HG03045 (cell line): ENCODE measurements around the gene SMARCA5.
"Not testable (repeated sequence)": the region's sequence is repeated elsewhere in the genome, so short reads cannot be mapped to it uniquely, and the experiment has no call there.

Source experiments
- ATAC-seq: cut with Tn5 transposase; IDR thresholded peaks from one replicate; pipeline ENCODE4 v1.9.1; 2021; ENCODE audit warnings: mild to moderate bottlenecking, moderate library complexity; ENCODE audit not compliant: unreplicated experiment

SMARCA5 gene, protein sequence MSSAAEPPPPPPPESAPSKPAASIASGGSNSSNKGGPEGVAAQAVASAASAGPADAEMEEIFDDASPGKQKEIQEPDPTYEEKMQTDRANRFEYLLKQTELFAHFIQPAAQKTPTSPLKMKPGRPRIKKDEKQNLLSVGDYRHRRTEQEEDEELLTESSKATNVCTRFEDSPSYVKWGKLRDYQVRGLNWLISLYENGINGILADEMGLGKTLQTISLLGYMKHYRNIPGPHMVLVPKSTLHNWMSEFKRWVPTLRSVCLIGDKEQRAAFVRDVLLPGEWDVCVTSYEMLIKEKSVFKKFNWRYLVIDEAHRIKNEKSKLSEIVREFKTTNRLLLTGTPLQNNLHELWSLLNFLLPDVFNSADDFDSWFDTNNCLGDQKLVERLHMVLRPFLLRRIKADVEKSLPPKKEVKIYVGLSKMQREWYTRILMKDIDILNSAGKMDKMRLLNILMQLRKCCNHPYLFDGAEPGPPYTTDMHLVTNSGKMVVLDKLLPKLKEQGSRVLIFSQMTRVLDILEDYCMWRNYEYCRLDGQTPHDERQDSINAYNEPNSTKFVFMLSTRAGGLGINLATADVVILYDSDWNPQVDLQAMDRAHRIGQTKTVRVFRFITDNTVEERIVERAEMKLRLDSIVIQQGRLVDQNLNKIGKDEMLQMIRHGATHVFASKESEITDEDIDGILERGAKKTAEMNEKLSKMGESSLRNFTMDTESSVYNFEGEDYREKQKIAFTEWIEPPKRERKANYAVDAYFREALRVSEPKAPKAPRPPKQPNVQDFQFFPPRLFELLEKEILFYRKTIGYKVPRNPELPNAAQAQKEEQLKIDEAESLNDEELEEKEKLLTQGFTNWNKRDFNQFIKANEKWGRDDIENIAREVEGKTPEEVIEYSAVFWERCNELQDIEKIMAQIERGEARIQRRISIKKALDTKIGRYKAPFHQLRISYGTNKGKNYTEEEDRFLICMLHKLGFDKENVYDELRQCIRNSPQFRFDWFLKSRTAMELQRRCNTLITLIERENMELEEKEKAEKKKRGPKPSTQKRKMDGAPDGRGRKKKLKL

DNA sequence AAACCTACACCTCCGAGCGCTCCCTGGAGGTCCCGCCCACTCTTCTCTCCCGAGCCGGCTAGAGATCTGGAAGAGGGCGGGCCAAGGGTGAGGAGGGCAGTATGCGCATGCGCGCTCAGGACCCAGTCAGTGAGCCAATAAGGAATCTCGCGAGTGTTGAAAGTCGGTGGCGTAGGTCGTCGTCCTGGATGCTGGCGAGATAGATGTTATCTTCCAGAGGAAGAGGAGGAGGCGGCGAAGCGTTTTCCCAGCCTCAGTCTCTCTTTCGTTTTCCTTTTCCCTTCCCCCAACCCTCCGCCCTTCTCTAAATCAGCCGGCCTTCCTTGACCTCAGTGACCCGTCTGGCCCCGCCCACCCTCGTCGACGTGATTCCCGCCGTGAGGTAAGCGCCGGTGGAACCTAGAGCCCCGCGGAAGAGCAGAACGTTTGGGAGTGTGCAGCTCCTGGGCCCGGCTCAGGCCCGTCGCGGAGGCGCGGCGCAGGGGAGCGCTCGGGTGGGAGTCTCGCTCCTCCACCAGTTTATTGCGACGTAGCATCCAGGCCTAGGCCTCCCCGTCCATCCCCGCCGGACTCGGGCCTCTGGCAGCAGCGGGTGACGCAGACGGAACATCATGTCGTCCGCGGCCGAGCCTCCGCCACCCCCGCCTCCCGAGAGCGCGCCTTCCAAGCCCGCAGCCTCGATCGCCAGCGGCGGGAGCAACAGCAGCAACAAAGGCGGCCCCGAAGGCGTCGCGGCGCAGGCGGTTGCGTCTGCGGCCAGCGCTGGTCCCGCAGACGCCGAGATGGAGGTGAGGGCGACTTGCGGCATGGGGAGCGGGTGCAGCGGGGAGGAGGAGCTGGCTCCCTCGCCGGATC lies at the start of gene SMARCA5:
Gene SMARCA5 (plus strand): TSS at position 389 of the 855 bp plus-strand sequence. CDS start 223 bp downstream, at position 612.
- peak; percentile 86 for ATAC-seq

DNA sequence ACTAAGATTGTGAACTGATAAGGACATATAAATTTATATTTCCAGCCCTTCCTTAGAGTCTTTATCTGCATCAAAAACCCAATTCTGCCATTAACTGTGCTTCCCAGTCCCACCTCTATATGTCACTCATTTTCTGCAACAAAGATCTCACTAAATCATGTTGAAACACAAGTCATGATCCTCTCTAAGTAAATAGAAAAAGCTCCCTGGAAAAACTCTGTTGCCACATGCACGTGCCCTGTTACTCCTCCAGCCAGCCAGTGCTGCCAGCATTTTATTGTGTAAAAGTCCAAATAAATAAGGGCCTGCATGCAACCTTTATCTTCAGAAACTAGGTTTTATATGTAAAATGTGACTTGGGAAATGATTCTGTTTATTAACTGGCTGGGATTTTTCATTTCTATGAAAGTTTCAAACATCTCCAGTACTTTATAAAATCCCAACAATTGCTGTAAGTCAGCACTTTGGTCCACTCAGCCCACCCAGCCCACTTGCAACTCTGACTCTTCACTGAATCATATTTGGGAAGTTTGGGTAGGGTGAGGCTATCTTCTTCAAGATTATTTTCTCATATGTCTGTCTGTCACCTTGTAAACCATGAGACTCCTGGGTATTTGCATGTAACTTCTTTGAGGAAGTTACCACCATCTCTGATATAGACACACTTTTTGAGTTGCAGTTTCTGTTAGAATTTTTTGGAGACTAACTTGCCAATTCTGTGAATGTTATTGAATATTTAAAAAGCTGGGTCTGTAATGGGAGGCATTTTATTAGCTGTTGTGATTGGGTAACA lies 40.0 kb upstream of the SMARCA5 start:
- ATAC-seq, result no peak

DNA sequence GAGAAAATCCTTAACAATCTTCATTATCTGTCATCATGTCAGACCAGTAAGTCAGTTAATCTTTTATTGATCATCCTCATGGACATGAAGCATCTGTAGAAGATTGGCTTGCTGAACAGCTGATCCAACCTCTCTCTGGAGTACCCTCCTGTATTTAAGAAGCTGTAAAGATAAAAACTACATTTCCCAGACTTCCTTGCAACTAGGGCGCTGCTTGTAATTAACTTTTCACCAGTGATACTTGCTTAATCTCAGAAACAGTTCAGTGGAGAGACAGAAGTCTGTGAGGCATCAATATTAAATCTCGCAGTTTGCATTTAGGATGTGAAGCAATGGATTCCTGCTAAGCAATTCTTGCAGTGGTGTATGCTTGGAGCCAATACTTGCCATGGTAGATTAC lies 36.0 kb upstream of the SMARCA5 start:
- ATAC-seq, result no peak

DNA sequence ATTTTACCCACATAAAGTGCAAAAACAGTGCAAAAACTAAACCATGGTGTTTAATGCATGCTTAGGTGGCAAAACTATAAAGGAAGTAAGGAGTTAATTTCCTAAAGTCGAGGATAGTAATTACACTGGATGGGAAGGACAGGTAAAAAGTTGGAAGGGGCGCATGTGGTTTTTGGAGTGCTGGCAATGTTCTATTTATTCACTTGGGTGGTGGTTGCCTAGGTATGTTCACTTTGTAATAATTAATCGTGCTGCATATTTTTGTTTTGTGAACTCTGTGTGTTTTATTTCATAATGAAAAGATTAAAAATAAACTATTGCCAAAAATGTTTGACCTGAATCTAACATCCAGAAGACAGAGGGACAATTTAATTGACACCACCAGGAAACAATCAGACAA lies 32.1 kb upstream of the SMARCA5 start:
- no peak for ATAC-seq

DNA sequence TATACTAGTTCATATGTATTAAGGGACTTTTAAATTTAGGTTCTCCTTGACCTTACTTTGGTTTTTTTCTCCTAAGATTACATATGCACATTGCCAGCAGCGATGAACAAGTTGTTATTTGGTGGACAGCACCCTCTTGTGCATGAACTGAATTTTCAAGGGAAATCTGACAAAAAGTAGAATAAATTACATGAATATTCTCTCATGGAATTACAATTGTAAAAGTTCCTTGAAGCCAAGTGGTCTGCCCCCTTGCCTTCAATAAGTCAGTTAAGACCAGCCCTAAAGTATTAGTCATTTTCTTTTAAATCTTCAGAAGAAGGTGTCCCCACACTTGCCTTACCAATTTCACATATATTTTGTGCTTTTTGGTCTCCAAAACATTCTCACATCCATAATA lies 30.7 kb upstream of the SMARCA5 start:
- no peak for ATAC-seq

DNA sequence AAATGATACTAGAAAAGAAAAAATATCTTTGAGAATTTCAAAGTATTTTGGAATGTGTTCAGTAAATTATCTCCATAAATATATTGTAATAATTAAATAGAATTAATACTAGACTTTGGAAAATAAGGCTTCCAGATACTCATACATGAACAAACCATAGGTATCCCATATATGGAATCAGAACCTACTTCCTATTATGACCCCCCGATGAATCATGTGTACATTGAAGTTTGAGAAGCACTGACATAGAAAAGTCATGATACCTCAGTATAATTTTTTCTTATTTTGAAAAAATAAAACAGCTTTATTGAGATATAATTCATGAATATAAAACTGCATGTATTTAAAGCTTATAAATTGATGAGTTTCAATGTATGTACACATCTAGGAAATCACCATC lies 27.2 kb upstream of the SMARCA5 start:
- ATAC-seq, result no peak

DNA sequence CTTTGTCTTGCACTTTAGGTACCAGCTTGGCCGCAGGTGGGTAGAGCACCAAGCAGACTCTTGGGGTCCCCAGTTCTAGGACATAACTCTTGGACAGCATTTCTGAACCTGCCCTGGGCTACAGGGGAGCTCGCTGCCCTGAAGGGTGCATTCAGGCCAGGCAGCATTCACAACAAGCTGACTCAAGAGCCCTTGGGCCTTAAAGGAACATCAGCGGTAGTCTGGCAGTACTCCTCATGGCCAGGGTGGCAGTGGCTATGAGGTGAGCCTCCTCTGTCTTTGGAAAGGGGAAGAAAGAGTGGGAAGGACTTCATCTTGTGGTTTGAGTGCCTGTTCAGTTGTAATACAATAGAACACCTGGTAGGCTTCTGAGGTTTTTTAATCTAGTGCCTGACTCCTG lies 24.8 kb upstream of the SMARCA5 start:
- no peak for ATAC-seq

DNA sequence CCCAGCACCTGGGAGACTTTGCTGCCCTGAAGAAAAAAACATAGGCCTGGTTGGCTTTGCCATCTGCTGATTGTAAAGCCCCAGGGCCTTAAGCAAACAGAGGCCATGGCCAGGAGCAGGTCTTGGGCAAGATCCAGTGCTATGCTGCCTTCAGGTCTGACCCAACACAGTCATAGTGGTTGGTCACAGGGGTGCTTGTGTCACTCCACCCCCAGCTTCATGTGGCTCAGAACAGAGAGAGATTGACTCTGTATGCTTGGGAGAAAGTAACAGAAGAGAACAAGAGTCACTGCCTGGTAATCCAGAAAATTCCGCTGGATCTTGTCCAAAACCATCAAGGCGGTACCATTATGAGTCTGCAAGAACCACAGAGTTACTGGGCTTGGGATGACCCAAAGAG lies 24.4 kb upstream of the SMARCA5 start:
- no peak for ATAC-seq

DNA sequence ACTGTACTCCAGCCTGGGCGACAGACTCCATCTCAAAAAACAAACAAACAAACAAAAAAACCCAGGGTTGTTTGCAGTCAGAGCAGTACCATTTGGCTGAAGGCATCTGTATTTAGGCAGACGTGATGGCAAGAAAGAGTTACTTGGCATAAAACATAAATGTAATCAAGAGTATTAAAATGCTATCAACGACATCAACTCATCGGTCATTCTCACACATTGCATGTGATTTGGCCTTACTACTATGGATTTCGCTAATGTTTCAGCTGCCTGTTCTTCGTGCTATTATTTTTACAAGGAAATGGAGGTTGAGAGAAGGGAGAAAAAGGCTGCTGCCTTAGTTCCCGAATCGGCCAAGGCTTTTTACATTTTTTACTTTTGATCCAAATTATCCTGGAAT lies 15.5 kb upstream of the SMARCA5 start:
- ATAC-seq, result no peak

DNA sequence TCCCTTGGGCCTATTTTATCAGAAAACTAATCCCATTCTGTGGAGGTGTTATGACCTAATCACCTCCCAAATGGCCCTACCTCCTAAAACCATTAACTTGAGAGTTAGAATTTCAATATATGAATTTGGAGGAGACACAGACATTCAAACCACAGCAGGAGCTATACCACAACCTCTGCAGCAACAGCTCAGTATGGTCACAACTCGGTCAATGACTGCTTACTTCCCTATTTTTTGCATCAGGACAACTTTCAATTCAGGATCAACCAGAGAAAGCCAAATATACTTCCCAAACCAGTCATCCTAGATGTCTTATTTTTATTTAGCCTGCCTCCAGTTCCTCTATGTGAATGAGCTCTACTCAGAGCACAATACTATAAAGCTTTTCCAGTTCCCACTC lies 11.3 kb upstream of the SMARCA5 start:
- ATAC-seq, result no peak

DNA sequence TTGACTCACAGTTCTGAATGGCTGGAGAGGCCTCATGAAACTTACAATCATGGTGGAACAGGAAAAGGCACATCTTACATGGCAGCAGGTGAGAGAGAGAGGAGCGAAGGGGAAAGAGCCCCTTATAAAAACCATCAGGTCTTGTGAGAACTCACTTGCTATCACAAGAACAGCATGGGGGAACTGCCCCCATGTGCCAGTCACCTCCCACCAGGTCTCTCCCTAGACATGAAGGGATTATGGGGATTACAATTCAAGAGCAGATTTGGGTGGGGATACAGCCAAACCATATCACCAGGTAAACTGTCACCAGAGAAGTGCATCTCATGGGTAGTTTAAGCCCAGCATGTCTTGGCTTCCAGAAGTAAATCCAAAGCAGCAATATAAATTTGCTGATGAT lies 7.5 kb upstream of the SMARCA5 start:
- no peak for ATAC-seq

DNA sequence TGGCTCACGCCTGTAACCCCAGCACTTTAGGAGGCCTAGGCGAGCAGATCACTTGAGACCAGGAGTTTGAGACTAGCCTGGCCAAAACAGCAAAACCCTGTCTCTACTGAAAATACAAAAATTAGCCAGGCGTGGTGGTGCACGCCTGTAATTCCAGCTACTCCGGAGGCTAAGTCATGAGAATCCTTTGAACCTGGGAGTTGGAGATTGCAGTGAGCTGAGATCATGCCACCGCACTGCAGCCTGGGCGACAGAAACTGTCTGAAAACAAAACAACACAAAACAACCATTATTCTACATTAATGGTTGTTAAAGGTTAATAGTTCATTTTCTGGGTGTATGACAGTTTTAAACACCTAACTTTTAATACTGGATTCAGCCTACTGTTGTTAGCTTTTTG lies 1.6 kb upstream of the SMARCA5 start:
- no peak for ATAC-seq

DNA sequence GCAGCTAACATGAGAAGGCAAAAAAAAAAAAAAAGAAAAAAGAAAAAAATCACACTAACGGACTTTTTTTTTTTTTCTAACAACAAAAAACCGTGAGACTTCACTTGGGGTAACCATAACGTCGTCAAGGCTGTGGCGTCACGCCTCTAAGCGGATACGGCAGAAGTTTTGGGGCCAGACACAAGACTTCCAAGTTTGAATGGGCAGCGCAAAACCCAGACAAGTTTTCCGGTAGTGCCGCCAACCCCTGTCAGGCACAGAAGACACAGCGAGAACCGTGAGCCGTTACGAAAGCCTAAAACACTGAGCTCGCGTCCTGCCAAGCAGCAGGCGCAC lies 556 bp upstream of the SMARCA5 start:
- ATAC-seq, result peak; percentile 35

DNA sequence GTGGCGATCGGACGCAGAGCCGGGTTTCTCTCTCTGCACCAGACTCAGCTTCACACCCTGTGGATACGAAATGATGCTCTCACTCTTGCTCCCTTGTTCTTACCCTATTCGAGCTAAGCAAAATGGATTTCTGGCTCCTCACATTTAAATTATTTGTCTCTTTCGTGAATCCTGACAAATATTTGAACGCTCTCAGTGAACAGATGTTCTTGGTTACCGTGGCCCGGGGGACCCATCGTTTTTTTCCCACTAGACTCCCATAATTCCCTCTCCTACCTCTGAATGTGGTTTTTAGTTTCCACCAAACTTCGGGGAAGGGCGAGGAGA lies 630 bp downstream of the SMARCA5 start:
- ATAC-seq, result no peak

DNA sequence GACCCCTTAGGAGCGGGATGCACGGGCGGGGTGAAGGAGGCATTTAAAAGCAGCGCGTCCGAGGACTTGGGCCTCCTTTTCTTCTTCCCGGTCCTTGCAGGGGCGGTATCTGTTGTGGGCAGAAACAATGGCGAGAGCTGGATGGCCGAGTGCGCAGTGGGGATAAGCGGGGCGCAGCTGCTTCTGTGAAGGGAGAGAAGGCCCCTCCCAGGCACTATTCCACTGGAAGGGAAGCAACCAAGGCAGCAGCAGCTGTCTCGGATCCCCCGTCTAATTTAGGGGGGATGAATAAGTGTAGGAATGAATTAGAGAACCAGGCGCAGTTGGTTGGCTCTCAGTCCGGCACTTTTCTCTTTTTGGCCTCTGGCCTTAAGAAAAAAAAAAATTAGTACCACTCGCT lies 995 bp downstream of the SMARCA5 start:
- no peak for ATAC-seq

DNA sequence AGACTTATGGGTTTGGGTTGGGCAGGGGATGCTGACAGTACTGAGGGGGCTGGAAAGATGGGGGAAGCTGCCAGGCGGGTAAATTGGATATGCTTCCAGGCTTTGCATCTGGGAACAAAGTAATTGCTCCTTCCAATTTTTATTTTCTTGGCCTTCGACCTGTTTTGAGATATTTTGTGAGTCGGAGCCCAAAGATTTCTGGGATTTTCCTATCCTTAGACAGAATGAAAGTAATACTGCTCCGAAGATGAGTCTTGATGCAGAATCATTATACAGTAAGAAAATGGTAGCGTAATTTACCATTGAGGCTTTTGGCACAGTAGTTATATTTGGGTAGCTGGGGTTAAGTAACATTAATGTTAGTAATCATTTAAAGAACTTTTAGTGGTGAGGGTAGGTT lies 1.4 kb downstream of the SMARCA5 start:
- no peak for ATAC-seq

DNA sequence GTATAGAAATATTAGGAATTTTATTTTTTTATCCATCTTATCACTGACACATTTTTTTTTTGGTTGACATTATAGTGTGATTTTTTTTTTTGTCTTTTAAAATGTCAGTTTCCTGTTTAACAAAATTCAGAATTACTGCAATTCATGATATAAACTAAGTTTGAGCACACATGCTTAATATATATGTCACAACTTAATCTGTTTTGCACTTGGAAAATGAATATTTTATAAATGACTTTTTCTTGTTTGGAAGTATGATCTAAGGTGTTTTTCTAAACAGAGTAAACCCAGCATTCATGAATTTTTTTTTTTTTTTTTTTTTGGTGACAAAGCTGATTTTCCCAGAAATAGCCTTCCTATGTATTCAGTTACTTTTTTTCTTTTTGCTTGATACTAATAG lies 2.4 kb downstream of the SMARCA5 start:
- ATAC-seq, result no peak

DNA sequence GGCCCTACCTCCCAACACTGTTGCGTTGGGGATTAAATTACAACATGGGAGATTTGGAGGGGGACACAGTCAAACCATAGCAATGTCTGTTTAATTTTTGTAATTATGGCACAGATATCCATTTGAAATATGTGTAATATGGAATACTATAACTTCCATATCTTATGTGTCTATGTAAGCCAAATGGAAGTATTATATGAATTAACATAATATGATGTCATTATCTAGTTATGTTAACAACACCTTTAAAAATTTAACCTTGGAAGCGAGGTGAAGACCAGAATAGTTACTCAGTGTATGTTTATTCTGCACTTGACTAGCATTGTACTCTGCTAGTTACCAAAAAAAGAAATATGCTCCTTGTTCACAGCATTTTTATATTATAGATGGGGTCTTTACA lies 4.3 kb downstream of the SMARCA5 start:
- ATAC-seq, result no peak

DNA sequence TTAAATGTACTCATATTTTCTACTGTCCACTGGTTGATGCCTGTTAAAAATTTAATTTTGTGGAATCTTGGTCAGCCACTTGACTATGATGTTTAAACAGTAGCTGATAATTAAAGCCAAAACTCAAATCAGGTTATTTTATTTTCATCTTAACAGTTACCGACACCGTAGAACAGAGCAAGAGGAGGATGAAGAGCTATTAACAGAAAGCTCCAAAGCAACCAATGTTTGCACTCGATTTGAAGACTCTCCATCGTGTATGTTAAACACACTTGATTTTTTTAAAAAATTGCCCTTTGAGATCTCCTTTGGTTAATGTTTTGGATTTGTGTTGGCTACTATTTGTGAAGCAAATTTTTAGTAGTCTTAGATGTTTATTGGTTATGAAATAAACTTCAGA lies 10.7 kb downstream of the SMARCA5 start:
- no peak for ATAC-seq

DNA sequence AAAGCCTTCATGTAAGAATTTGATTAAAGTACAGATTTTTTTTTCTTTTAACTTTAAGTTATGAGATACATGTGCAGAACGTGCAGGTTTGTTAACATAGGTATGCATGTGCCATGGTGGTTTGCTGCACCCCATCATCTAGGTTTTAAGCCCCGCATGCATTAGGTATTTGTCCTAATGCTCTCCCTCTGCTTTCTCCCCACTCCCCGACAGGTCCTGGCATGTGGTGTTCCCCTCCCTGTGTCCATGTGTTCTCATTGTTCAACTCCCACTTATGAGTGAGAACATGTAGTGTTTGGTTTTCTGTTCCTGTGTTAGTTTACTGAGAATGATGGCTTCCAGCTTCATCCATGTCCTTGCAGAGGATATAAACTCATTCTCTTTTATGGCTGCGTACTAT lies 14.5 kb downstream of the SMARCA5 start:
- not testable (repeated sequence) for ATAC-seq
